Lower lobe of right lung (tissue), 2 donors: ENCODE data around the gene BPIFB3. TPM values are rescaled to one million over a fixed set of nuclear protein-coding genes. Genes with fewer than 3 reads are reported as not detected.
"Not testable (repeated sequence)": the region's sequence is repeated elsewhere in the genome, so short reads cannot be mapped to it uniquely, and the experiment has no call there.

Experiments used
- ATAC-seq, 2 donors: fragments of 200-7000 bp; cut with Tn5 transposase; one replicate each; pipeline ENCODE4 v1.9.1; 2020 to 2022; ENCODE audit warnings: mild to moderate bottlenecking in 2 of 2, moderate library complexity in 2 of 2
- DNase-seq: peaks from one replicate; pipeline ENCODE4 v3.0.0-alpha.2; 2020
- H3K27ac ChIP-seq: fragments of 200-600 bp; one replicate; pipeline ENCODE4 v1.8.0; 2022
- H3K27me3 ChIP-seq: fragments of 200-600 bp; one replicate; pipeline ENCODE4 v1.8.0; 2022; ENCODE audit warnings: low read depth
- H3K36me3 ChIP-seq: fragments of 200-600 bp; one replicate; pipeline ENCODE4 v1.8.0; 2022; ENCODE audit warnings: mild to moderate bottlenecking
- H3K4me1 ChIP-seq: fragments of 200-600 bp; one replicate; pipeline ENCODE4 v1.8.0; 2022
- H3K4me3 ChIP-seq: fragments of 200-600 bp; one replicate; pipeline ENCODE4 v1.8.0; 2022; ENCODE audit warnings: mild to moderate bottlenecking
- H3K9me3 ChIP-seq: fragments of 200-600 bp; one replicate; pipeline ENCODE4 v1.8.0; 2022
- CTCF ChIP-seq: fragments of 200-600 bp; IDR thresholded peaks from one replicate; pipeline ENCODE4 v1.8.0; 2022; ENCODE audit warnings: antibody characterized with exemption, mild to moderate bottlenecking
- intact Hi-C: fragments of 100-400 bp; cut with DNase I; formaldehyde crosslinking; loops from one replicate; pipeline ENCODE4 v1.11.0; 2022
- total RNA-seq: library from RNA; stranded (reverse); fragmentation: NEBNext Ultra II Directional; extraction: Animal tissue kit (Norgen Biotek cat#: 25700); gene quantifications from one replicate; pipeline ENCODE4 v1.2.1, GENCODE V29; 2021
- donor health status: DM: no; HTN: yes; CAD: no; lungs with severe emphysema.

BPIFB3 gene
- total RNA-seq, 1 donor from 2014 or later, result not detected

- no peak for DNase-seq
- H3K4me1 ChIP-seq, result no peaks in the 10 kb centered on the region
- H3K36me3 ChIP-seq, result no peaks in the 10 kb centered on the region
- H3K9me3 ChIP-seq, result peaks cover 3% of the 10 kb centered on the region
- H3K4me3 ChIP-seq, result no peak overlapping the region
- H3K27ac ChIP-seq, result no peak overlapping the region
- no peaks in the 10 kb centered on the region for H3K27me3 ChIP-seq
- no peak for TF ChIP-seq CTCF
- no peak for ATAC-seq
- intact Hi-C loops, result no loop called here
Observed at GRCh38 chr20:33042430-33042829, 11.3 kb upstream of the BPIFB3 start.

- Histone ChIP-seq H3K9me3 (peaks cover 3% of the 10 kb centered on the region), H3K27me3 (no peaks in the 10 kb centered on the region), H3K4me3 (no peak overlapping the region), H3K4me1 (no peaks in the 10 kb centered on the region), H3K36me3 (no peaks in the 10 kb centered on the region), H3K27ac (no peak overlapping the region)
- intact Hi-C loops, result no loop called here
- DNase-seq (no peak), ATAC-seq (no peak)
- no peak for TF ChIP-seq CTCF
Observed at GRCh38 chr20:33042983-33043730, 10.5 kb upstream of the BPIFB3 start.

GRCh38 chr20:33043731-33044181 is 9.9 kb upstream of the BPIFB3 start:
- Histone ChIP-seq H3K27me3 (no peaks in the 10 kb centered on the region), H3K4me3 (no peak overlapping the region), H3K36me3 (no peaks in the 10 kb centered on the region), H3K4me1 (no peaks in the 10 kb centered on the region), H3K27ac (no peak overlapping the region), H3K9me3 (peaks cover 3% of the 10 kb centered on the region)
- TF ChIP-seq CTCF, result no peak
- no peak for DNase-seq
- intact Hi-C loops, result no loop called here
- ATAC-seq, result no peak

GRCh38 chr20:33045129-33045721 is 8.5 kb upstream of the BPIFB3 start:
- H3K4me3 ChIP-seq, H3K4me1 ChIP-seq, intact Hi-C loops, H3K27ac ChIP-seq, H3K27me3 ChIP-seq, ATAC-seq, DNase-seq, H3K36me3 ChIP-seq, H3K9me3 ChIP-seq: not testable (repeated sequence)

- Histone ChIP-seq H3K27me3 (no peaks in the 10 kb centered on the region), H3K9me3 (peaks cover 3% of the 10 kb centered on the region), H3K27ac (no peak overlapping the region), H3K36me3 (no peaks in the 10 kb centered on the region), H3K4me3 (no peak overlapping the region), H3K4me1 (no peaks in the 10 kb centered on the region)
- ATAC-seq (no peak), DNase-seq (no peak)
- intact Hi-C loops, result no loop called here
- TF ChIP-seq CTCF, result no peak
Observed at GRCh38 chr20:33046412-33046811, 7.3 kb upstream of the BPIFB3 start.

GRCh38 chr20:33051333-33051732 is 2.4 kb upstream of the BPIFB3 start:
- intact Hi-C loops, result no loop called here
- H3K9me3 ChIP-seq, result no peaks in the 10 kb centered on the region
- no peaks in the 10 kb centered on the region for H3K4me1 ChIP-seq
- H3K27me3 ChIP-seq, result no peaks in the 10 kb centered on the region
- no peaks in the 10 kb centered on the region for H3K36me3 ChIP-seq
- TF ChIP-seq CTCF, result no peak
- ATAC-seq, result no peak
- H3K4me3 ChIP-seq, result no peak overlapping the region
- H3K27ac ChIP-seq, result no peak overlapping the region
- DNase-seq, result no peak
